Endometrial microvascular endothelial cells (primary cell): ENCODE data around the gene NLRC5. TPM values are rescaled to one million over a fixed set of nuclear protein-coding genes. Genes with fewer than 3 reads are reported as not detected.
"Not testable (repeated sequence)": the region's sequence is repeated elsewhere in the genome, so short reads cannot be mapped to it uniquely, and the experiment has no call there.

Experiments
- in situ Hi-C: cut with HindIII; loops from 2 replicates; pipeline ENCODE4 v1.10.0; 2017; ENCODE audit warnings: low sequenced_read_pairs, low pct_unique_long_range_greater_than_20kb; ENCODE audit errors: inconsistent ontology term
- total RNA-seq: library from RNA; depleted of rRNA; stranded (reverse); fragments of >200 nt; gene quantifications from one replicate; pipeline ENCODE4 v1.2.3, GENCODE V29; 2015; ENCODE audit errors: inconsistent ontology term

Gene NLRC5
- total RNA-seq, 1 donor from 2014 or later, result 35.0 TPM

- in situ Hi-C loops, result no loop called here
Observed at GRCh38 chr16:57106767-57107166, 117.4 kb downstream of the NLRC5 start.

DNA sequence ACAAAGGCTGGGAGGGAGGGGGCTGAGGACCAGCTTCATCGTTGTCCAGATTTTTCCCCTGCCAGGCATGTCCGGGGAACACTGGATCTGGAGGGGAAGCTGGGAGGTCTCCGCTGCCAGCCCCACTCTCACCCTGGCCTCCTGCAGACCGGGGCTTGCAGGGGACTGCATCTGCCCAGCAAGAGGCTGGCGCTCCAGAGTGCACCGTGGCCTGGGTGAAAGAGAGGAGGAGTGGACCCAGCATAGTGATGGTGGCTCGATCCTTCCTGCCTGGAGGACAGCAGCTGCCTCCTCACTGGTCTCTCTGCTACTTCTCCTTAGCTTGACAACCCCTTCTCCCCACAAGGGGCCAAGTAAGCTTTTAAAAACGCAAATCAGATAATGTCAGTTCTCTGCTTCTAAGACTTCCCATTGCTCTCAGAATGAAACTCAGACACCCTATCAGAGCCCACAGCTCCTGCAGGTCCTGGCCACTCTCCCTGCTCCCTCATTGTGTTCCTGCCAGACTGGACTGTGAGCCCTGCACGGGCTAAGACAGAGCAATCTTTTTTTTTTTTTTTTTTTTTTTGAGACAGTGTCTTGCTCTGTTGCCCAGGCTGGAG is 118.1 kb downstream of the NLRC5 start:
- in situ Hi-C loops, result no loop called here

DNA sequence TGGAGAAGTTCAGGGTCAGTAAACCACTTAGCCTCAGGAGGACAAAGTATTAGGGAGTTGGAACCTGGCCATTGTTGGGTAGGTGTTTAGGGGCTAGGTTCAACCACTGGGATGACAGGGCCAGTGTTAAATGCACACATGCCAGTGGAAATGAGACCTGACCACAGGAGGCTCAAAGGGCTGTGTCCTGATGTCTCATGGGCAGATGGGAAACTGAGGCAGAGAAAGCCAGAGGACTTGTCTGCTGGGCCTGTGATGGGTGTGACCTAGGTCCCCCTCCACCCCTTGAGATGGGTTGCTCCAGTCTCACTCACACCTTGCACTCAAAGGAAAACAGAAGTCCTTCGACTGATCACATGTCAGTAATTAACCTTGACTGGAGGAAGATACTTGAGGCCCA is 119.1 kb downstream of the NLRC5 start:
- in situ Hi-C loops, result no loop called here

DNA sequence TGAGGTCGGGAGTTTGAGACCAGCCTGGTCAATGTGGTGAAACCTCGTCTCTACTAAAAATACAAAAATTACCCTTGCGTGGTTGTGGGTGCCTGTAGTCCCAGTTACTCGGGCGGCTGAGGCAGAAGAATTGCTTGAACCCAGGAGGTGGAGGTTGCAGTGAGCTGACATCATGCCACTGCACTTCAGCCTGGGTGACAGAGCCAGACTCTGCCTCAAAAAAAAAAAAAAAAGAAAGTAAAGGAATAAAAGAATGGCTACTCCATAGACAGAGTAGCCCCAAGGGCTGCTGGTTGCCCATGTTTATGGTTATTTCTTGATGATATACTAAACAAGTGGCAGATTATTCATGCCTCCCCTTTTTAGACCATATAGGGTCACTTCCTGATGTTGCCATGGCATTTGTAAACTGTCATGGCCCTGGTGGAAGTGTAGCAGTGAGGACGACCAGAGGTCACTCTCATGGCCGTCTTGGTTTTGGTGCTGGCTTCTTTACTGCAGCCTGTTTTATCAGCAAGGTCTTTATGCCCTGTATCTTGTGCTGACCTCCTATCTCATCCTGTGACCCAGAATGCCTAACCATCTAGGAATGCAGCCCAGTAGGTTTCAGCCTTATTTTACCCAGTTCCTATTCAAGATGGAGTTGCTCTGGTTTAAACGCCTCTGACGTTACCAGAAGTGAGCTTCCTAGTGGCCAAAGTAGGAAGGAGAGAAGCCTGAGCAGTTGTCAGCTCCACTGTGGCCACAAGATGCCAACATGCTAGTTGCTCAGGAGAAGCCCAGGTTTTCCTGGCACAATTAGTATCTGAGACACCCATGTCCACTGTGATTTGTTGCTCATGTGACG is 120.1 kb downstream of the NLRC5 start:
- in situ Hi-C loops, result not testable (repeated sequence)

DNA sequence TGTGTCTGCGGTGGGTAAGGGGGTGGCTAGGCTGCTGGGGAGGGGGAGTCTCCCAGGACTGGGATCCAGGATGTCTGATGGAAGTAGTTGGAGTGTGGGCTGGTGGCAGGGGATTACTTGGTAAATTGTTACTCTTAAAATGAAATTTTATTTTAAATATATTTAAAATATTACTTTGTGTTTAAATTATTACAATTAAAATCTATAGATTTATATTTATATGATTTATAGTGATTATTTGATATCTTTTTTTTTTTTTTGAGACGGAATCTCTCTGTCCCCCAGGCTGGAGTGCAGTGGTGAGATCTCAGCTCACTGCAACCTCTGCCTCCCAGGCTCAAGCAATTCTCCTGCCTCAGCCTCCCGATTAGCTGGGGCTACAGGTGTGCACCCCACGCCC is 121.6 kb downstream of the NLRC5 start:
- in situ Hi-C loops, result no loop called here

- in situ Hi-C loops, result no loop called here
Observed at GRCh38 chr16:57111420-57111819, 122.1 kb downstream of the NLRC5 start.

- in situ Hi-C loops, result no loop called here
Observed at GRCh38 chr16:57112403-57113041, 123.2 kb downstream of the NLRC5 start.

GRCh38 chr16:57113042-57113453 is 123.7 kb downstream of the NLRC5 start:
- in situ Hi-C loops, result no loop called here

GRCh38 chr16:57113664-57114063 is 124.3 kb downstream of the NLRC5 start:
- in situ Hi-C loops, result no loop called here

DNA sequence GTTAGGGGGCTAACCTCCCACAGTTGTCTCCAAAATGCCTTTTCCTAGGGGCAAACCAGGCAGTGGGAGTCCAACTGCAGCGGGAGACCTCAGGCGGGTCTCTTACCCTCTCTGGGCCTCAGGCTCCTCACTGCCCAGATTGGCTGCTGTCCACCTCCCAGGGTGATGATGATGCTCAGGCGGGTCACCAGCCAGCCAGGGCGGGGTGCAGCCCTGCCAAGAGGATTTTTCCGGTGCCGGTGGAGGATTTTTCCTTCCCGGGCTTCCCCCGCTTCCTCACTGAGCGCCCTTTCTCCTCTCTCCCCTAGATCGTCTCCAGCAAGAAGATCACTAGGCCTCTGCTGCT is 125.8 kb downstream of the NLRC5 start:
- in situ Hi-C loops, result no loop called here

DNA sequence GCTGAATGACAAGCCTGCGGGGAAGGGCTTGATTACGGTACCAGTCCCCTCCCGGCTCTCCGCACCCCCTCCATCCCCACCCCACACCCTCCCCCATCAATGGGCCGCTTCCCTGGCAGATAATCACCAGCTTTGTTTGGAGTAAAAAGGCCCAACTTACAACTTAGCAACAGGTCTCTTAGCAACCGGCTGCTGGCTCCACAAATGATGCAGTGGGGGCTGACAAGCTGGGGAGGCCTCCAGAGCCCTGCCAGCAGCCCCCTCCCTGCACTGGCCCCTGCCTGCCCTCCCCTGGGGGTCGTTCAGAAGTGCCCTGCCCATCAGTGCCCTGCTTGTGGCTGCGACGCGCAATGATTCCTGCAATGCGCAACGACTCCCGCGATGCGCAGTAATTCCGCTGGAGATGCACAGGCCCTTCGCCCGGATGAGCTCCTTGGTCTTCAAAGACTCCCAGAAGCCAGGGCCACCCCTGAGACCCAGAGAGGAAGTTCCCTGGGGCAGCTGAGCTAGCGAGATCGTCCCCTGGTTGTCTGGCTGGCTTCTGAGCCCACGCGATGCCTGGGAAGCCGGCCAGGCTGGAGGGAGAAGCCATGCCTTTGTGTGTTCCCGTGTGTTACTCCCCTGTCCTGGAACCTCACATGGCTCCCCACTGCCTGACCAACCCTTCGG is 126.3 kb downstream of the NLRC5 start:
- in situ Hi-C loops, result no loop called here

- in situ Hi-C loops, result no loop called here
Observed at GRCh38 chr16:57118461-57119084, 129.2 kb downstream of the NLRC5 start.

- in situ Hi-C loops, result no loop called here
Observed at GRCh38 chr16:57123216-57123973, 134.0 kb downstream of the NLRC5 start.

DNA sequence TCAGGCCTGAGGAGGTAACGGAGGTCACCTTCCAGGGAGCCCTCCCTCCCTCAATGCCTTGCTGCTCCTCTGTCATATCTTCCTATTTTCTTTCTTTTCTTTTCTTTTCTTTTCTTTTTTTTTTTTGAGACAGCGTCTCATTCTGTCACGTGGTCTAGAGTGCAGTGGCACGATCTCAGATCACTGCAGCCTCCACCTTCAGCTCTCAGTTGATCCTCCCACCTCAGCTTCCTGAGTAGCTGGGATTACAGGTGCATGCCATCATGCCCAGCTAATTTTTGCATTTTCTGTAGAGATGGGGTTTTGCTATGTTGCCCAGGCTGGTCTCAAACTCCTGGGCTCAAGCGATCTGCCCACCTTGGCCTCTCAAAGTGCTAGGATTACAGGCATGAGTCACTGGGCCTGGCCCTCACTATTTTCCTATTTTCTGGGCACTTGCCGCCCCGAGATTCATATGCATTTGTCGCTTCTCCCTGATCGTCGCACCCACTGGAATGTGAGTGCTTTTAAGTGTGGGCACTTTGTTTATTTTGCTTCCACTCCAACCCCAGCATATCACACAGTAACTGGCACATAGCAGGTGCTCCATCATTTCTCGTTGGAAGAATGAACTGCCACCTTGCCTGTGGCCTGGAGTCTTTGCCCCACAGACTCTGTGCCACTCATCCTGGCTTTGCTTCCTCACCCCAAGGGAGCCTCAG is 134.8 kb downstream of the NLRC5 start:
- in situ Hi-C loops, result no loop called here

DNA sequence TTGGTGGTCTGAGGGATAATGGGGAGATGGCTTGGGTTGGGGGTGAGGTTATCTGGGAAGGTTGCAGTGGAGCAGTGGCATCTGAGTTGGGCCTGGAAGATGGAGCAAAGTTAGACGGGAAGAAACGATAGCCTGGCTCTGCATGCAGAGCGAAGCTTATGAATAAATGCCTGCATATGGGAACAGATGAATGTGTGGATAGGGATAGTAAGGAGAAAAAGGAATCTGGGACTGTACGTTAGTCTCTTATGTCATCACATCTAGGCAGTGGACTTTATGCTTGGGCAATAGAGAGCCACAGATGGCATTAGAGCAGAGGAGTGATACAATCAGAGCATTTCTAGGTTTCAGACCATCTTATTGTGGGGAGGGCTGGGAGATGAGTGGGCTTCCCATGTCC is 136.0 kb downstream of the NLRC5 start:
- in situ Hi-C loops, result no loop called here

DNA sequence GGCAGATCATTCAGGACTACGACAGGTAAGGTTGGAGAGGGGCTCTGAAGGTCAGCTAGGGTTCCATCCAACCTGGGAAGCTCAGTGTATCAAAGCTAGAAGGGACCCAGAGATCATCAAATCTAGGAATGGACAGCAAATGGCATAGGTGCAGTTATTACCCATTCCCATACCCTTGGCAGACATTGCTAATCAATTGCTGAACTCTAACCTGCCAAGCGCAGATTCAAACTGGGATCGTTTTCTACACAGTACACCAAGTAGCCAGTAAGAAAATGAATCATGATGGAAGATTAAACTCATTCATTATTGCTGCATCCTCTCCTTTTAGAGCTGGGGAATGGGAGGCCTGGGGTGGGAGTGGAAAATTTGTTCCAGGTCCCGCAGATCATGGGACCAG is 136.6 kb downstream of the NLRC5 start:
- in situ Hi-C loops, result no loop called here

- in situ Hi-C loops, result no loop called here
Observed at GRCh38 chr16:57126411-57126810, 137.1 kb downstream of the NLRC5 start.
